HEK293T (cell line): ENCODE measurements around the gene SLC38A1.

Experiments
- ELF4 ChIP-seq: fragments of 450-650 bp; IDR thresholded peaks from 2 replicates; pipeline ENCODE4 v1.6.1; 2017; ENCODE audit warnings: antibody characterized with exemption
- FOXK2 ChIP-seq: fragments of 450-650 bp; IDR thresholded peaks from 2 replicates; pipeline ENCODE4 v1.6.1; 2016; ENCODE audit warnings: mild to moderate bottlenecking
- FOXM1 ChIP-seq: fragments of 450-650 bp; IDR thresholded peaks from 2 replicates; pipeline ENCODE4 v1.6.1; 2017; ENCODE audit warnings: mild to moderate bottlenecking, borderline replicate concordance
- SUZ12 ChIP-seq: fragments of 450-650 bp; IDR thresholded peaks from 2 replicates; pipeline ENCODE4 v1.6.1; 2016; ENCODE audit warnings: mild to moderate bottlenecking
- TARDBP ChIP-seq: fragments of 450-650 bp; IDR thresholded peaks from 2 replicates; pipeline ENCODE4 v1.6.1; 2016

DNA sequence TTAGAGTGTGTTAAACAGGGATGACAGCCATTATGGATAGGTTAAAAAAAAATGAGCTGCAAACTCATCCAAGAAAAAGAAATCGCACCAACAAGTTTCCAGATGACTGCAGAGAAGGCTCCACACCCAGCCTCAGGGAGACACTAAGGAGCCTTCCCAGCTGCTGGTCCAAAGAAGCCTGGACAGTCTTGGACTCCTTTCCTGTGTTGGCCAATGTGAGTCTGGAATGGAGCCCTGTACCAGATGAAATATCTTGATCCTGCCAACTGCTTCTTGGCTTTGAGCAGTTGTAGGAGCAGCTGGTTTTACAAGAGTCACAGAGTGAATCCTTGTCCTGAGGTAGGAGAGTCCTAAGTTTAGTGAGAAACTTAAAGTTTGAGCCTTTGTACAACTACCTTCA lies 44.5 kb downstream of the SLC38A1 start:
- TF ChIP-seq TARDBP, result no peak
- no peak for TF ChIP-seq ELF4
- no peak for TF ChIP-seq FOXM1
- no peak for TF ChIP-seq SUZ12
- no peak for TF ChIP-seq FOXK2
